Endothelial cell of umbilical vein (primary cell): ENCODE data around the gene ARMH4. TPM values are rescaled to one million over a fixed set of nuclear protein-coding genes. Genes with fewer than 3 reads are reported as not detected.

ENCODE experiments used
- BruUV-seq: library from RNA; stranded (reverse); fragments of 400-500 nt; replicated peaks from 2 replicates; lab custom pipeline; 2021; lab: Mats Ljungman, UMichigan
- CTCF ChIA-PET: fragments of 300-600, 350-600 bp; sonication (Branson Sonifier 250); formaldehyde crosslinking; loops from one replicate; lab custom pipeline; 2021; ENCODE audit warnings: antibody characterized with exemption, inconsistent platforms; lab: Charles Lee
- POLR2A ChIA-PET: fragments of 300-600, 350-600 bp; sonication (Branson Sonifier 250); formaldehyde crosslinking; loops from one replicate; lab custom pipeline; 2021; ENCODE audit warnings: antibody characterized with exemption, inconsistent platforms; lab: Charles Lee
- DNase-seq: peaks from one replicate; pipeline ENCODE4 v3.0.0-alpha.2; 2011; ENCODE audit warnings: low read depth, low spot score
- FAIRE-seq: peaks from 2 replicates; lab custom pipeline; 2011; peaks lifted over from hg19 to GRCh38; lab: Jason Lieb, UNC
- H2AFZ ChIP-seq: 2 replicates; pipeline ENCODE4 v1.6.0; 2012; ENCODE audit warnings: low read depth, low read length, control low read depth, inconsistent platforms
- H3K27ac ChIP-seq: 2 replicates; pipeline ENCODE4 v1.5.1; 2011; ENCODE audit warnings: low read depth, mild to moderate bottlenecking, control low read depth, low read length, moderate library complexity; ENCODE audit not compliant: insufficient read depth
- H3K27me3 ChIP-seq, 2 experiments: 2 replicates each; pipeline versions ENCODE4 v1.6.0 to v1.6.1; 2011; ENCODE audit warnings: low read length in 2 of 2, mixed read lengths in 1 of 2; ENCODE audit not compliant: control insufficient read depth in 2 of 2, insufficient read depth in 2 of 2
- H3K36me3 ChIP-seq, 2 experiments: 2 replicates in 1 of 2; 3 replicates in 1 of 2; pipeline ENCODE4 v1.5.1; 2011; ENCODE audit warnings: low read length in 2 of 2, mild to moderate bottlenecking in 1 of 2, moderate library complexity in 1 of 2; ENCODE audit not compliant: control insufficient read depth in 2 of 2, insufficient read depth in 2 of 2; ENCODE audit errors: extremely low read depth in 1 of 2
- H3K4me1 ChIP-seq: 3 replicates; pipeline ENCODE4 v1.5.1; 2011; ENCODE audit warnings: mild to moderate bottlenecking, low read length; ENCODE audit not compliant: control insufficient read depth, insufficient read depth; ENCODE audit errors: extremely low read depth
- H3K4me2 ChIP-seq: 2 replicates; pipeline ENCODE4 v1.6.1; 2011; ENCODE audit warnings: low read length, control low read depth, mixed read lengths; ENCODE audit not compliant: insufficient read depth
- H3K4me3 ChIP-seq, 3 experiments: fragments of 200-600 bp in 1 of 3; sonication (generic), shearing (Covaris generic) in 1 of 3; replicated peaks in 1 of 3; 2 replicates each; pipeline ENCODE4 v1.5.1; 2011 to 2016; ENCODE audit warnings: control low read depth in 3 of 3, low read length in 3 of 3, mild to moderate bottlenecking in 2 of 3, inconsistent platforms in 1 of 3, low read depth in 1 of 3, moderate library complexity in 1 of 3; ENCODE audit not compliant: insufficient read depth in 1 of 3
- H3K79me2 ChIP-seq: 2 replicates; pipeline ENCODE4 v1.6.0; 2012; ENCODE audit warnings: low read length, inconsistent platforms; ENCODE audit not compliant: control insufficient read depth, insufficient read depth
- H3K9ac ChIP-seq: replicated peaks from 2 replicates; pipeline ENCODE3; 2011; ENCODE audit warnings: low read length, control low read depth; ENCODE audit not compliant: insufficient read depth; ENCODE audit errors: extremely low read depth
- H3K9me1 ChIP-seq: replicated peaks from 3 replicates; pipeline ENCODE4 v1.6.0; 2011; ENCODE audit warnings: mild to moderate bottlenecking, low read length; ENCODE audit not compliant: control insufficient read depth, insufficient read depth; ENCODE audit errors: extremely low read depth
- H3K9me3 ChIP-seq: replicated peaks from 2 replicates; pipeline ENCODE4 v1.5.1; 2012; ENCODE audit warnings: low read length, inconsistent platforms; ENCODE audit not compliant: control insufficient read depth, insufficient read depth
- H4K20me1 ChIP-seq: replicated peaks from 2 replicates; pipeline ENCODE3; 2011; ENCODE audit warnings: mild to moderate bottlenecking, low read length; ENCODE audit not compliant: control insufficient read depth, insufficient read depth; ENCODE audit errors: extremely low read depth
- EZH2 ChIP-seq: IDR thresholded peaks from 2 replicates; pipeline ENCODE4 v1.6.1; 2012; ENCODE audit warnings: borderline replicate concordance, low read depth, mild to moderate bottlenecking, moderate library complexity, low read length, inconsistent platforms; ENCODE audit not compliant: severe bottlenecking
- FOS ChIP-seq: IDR thresholded peaks from 2 replicates; pipeline ENCODE4 v1.6.1; 2011; ENCODE audit warnings: mild to moderate bottlenecking, low read length, moderate library complexity, borderline replicate concordance; ENCODE audit not compliant: insufficient read depth
- GATA2 ChIP-seq: IDR thresholded peaks from 2 replicates; pipeline ENCODE4 v1.7.0; 2011; ENCODE audit warnings: low read depth, mild to moderate bottlenecking, moderate library complexity, mixed read lengths, low read length; ENCODE audit not compliant: insufficient read length, insufficient read depth
- JUN ChIP-seq: IDR thresholded peaks from 2 replicates; pipeline ENCODE4 v1.6.1; 2011; ENCODE audit warnings: borderline replicate concordance, low read depth; ENCODE audit not compliant: insufficient read length, insufficient read depth
- MYC ChIP-seq: IDR thresholded peaks from one replicate; pipeline ENCODE4 v1.6.1; 2011; ENCODE audit warnings: mild to moderate bottlenecking, low read depth, low read length
- POLR2A ChIP-seq: IDR thresholded peaks from 2 replicates; pipeline ENCODE4 v1.6.1; 2012; ENCODE audit warnings: low read depth, mild to moderate bottlenecking, control low read depth, low read length
- POLR2AphosphoS5 ChIP-seq: IDR thresholded peaks from 2 replicates; pipeline ENCODE4 v1.6.1; 2012; ENCODE audit warnings: low read depth, mild to moderate bottlenecking, control low read depth, low read length, moderate library complexity; ENCODE audit not compliant: insufficient read depth
- dilution Hi-C: fragments of 300-500 bp; cut with MboI; formaldehyde crosslinking; loops from one replicate; pipeline ENCODE4 v1.15.0; 2019; ENCODE audit warnings: low sequenced_read_pairs; ENCODE audit not compliant: extremely low pct_ligation_motif_present
- intact Hi-C: fragments of 100-400 bp; cut with micrococcal nuclease; formaldehyde crosslinking; loops from one replicate; pipeline ENCODE4 v1.10.0; 2022
- polyA plus RNA-seq, 4 experiments: library from polyadenylated mRNA; depleted of rRNA in 3 of 4; stranded (reverse) in 3 of 4; unstranded in 1 of 4; fragments of >200 nt; gene quantifications; 2 replicates each; pipeline versions ENCODE4 v1.2.1 to v1.2.3, GENCODE V29; 2011 to 2012; ENCODE audit warnings: missing spikeins in 1 of 4
- total RNA-seq: library from RNA; stranded (reverse); gene quantifications from 2 replicates; pipeline ENCODE4 v1.2.3, GENCODE V29; 2021
- TF ChIP-seq, protein P1 (sequence below): IDR thresholded peaks from 2 replicates; pipeline ENCODE4 v1.6.1; 2011; ENCODE audit not compliant: insufficient read depth, insufficient read length
- TF ChIP-seq, protein P2 (sequence below), 2 donors: IDR thresholded peaks; 1 replicate in 1 of 2; 2 replicates in 1 of 2; pipeline ENCODE4 v1.5.1; 2011; ENCODE audit warnings: low read length in 2 of 2, mild to moderate bottlenecking in 2 of 2, moderate library complexity in 2 of 2, control low read depth in 1 of 2, inconsistent platforms in 1 of 2, low read depth in 1 of 2; ENCODE audit not compliant: insufficient read depth in 1 of 2; ENCODE audit errors: extremely low read depth in 1 of 2

Gene ARMH4
- total and polyA plus RNA-seq, 2 donors (not counting 3 experiments of a cell fraction or from before 2014, with no cell fraction given): 1.1 to 3.0 TPM

DNA sequence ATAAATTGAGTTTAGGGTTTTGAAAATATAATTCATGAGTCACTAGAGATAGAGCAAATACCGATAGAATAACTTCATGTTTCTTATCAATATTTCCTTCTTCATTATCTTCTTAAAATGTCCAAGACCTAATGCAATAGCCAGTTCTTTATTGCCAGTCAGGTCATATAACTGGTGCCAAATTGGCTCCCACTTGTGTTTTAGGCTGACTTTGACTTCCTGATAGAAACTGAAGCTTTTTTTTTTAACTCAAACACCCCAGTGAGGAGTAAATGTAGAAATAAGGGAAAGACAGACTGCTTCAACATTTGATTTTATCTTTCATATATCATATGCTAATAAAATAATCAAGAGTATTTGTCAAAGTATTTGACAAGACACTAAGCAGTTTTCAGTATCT, 80.7 kb downstream of the ARMH4 start:
- no peak for FAIRE-seq
- TF ChIP-seq POLR2A (no peak), JUN (no peak), GATA2 (no peak), EZH2 (no peak), MYC (no peak), POLR2AphosphoS5 (no peak), FOS (no peak)
- TF ChIP-seq, protein P1, sequence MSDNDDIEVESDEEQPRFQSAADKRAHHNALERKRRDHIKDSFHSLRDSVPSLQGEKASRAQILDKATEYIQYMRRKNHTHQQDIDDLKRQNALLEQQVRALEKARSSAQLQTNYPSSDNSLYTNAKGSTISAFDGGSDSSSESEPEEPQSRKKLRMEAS: no peak
- TF ChIP-seq, protein P2, sequence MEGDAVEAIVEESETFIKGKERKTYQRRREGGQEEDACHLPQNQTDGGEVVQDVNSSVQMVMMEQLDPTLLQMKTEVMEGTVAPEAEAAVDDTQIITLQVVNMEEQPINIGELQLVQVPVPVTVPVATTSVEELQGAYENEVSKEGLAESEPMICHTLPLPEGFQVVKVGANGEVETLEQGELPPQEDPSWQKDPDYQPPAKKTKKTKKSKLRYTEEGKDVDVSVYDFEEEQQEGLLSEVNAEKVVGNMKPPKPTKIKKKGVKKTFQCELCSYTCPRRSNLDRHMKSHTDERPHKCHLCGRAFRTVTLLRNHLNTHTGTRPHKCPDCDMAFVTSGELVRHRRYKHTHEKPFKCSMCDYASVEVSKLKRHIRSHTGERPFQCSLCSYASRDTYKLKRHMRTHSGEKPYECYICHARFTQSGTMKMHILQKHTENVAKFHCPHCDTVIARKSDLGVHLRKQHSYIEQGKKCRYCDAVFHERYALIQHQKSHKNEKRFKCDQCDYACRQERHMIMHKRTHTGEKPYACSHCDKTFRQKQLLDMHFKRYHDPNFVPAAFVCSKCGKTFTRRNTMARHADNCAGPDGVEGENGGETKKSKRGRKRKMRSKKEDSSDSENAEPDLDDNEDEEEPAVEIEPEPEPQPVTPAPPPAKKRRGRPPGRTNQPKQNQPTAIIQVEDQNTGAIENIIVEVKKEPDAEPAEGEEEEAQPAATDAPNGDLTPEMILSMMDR (IDR thresholded peaks at IDR 0.05; ENCODE audit: extremely low read depth in 1 of 2, insufficient read depth in 1 of 2, low read depth in 1 of 2, low read length in 2 of 2): no peak
- H3K9ac ChIP-seq: no peak overlapping the region
- no peaks in the 10 kb centered on the region for H3K79me2 ChIP-seq
- CTCF ChIA-PET: interaction anchor here (3.1 kb wide), 1 partner anchor 581 kb away, joined by 7 read pairs; no protein-coding TSS in a partner anchor
- dilution Hi-C loops: no loop called here
- POLR2A ChIA-PET: no interaction called here
- no peak overlapping the region for H3K4me3 ChIP-seq
- intact Hi-C loops: loop anchor here (5.0 to 10.0 kb wide), 2 partner anchors 677 to 754 kb away; partner anchors contain the start of gene NAA30
- no peaks in the 10 kb centered on the region for H3K4me1 ChIP-seq
- no peak overlapping the region for H3K27ac ChIP-seq
- no peaks in the 10 kb centered on the region for H3K9me3 ChIP-seq
- no peak for DNase-seq
- no peaks in the 10 kb centered on the region for H3K9me1 ChIP-seq
- no peak overlapping the region for H2AFZ ChIP-seq
- H3K36me3 ChIP-seq: no peaks in the 10 kb centered on the region
- peaks cover 4 to 14% of the 10 kb centered on the region in 2 experiments for H3K27me3 ChIP-seq
- no peaks in the 10 kb centered on the region for H4K20me1 ChIP-seq
- H3K4me2 ChIP-seq: no peak overlapping the region
- no TSS peak for BruUV-seq
